ENCODE results near the gene ISCA2.

Gene ISCA2

GRCh38 chr14:74545386-74545785, 51.8 kb downstream of the ISCA2 start:
- Histone ChIP-seq H3K4ac (ENCODE audit: low read depth, low read length) (no peak overlapping the region), H3K14ac (ENCODE audit: low read length) (no peak overlapping the region), H2AFZ (ENCODE audit: insufficient read depth, low read length, poor library complexity) (no peak overlapping the region), H3K4me2 (ENCODE audit: low read length) (no peak overlapping the region), H4K8ac (ENCODE audit: low read depth, low read length) (no peak overlapping the region), H3K27me3 (ENCODE audit: insufficient read depth, low read length) (no peaks in the 10 kb centered on the region), H3K23ac (ENCODE audit: low read length) (no peak overlapping the region), H4K12ac (ENCODE audit: low read depth, low read length) (no peak overlapping the region), H3K9me3 (ENCODE audit: insufficient read depth, low read depth, low read length) (no peaks in the 10 kb centered on the region), H3K27ac (ENCODE audit: low read depth, low read length) (no peak overlapping the region), H3K4me3 (ENCODE audit: low read depth, low read length) (no peak overlapping the region), H2BK5ac (ENCODE audit: low read depth, low read length, poor library complexity) (no peak overlapping the region), H3K36me3 (ENCODE audit: control insufficient read depth in 1 of 2, insufficient read depth in 2 of 2, low read length in 2 of 2) (no peaks in the 10 kb centered on the region), H3K79me2 (ENCODE audit: control insufficient read depth, insufficient read depth, low read length, poor library complexity) (no peaks in the 10 kb centered on the region), H2BK12ac (ENCODE audit: low read length) (no peak overlapping the region), H3K79me1 (ENCODE audit: low read length) (no peaks in the 10 kb centered on the region), H2AK5ac (ENCODE audit: low read length) (no peak overlapping the region), H2BK120ac (ENCODE audit: insufficient read depth, low read length, poor library complexity) (no peak overlapping the region), H3K18ac (ENCODE audit: low read length) (no peak overlapping the region), H3K9ac (ENCODE audit: low read length) (no peak overlapping the region), H4K91ac (ENCODE audit: low read depth, low read length) (no peak overlapping the region), H3K4me1 (ENCODE audit: control insufficient read depth in 1 of 2, insufficient read depth in 2 of 2, low read length in 2 of 2) (peaks cover 3 to 4% of the 10 kb centered on the region in 2 experiments)
- DNase-seq, result no peak
- WGBS (ENCODE audit: extremely low coverage, insufficient coverage, insufficient read length), result no CpG with 5 or more reads among the region's 4 CpGs

GRCh38 chr14:74546416-74546815, 52.9 kb downstream of the ISCA2 start:
- Histone ChIP-seq H4K12ac (ENCODE audit: low read depth, low read length) (no peak overlapping the region), H3K79me2 (ENCODE audit: control insufficient read depth, insufficient read depth, low read length, poor library complexity) (no peaks in the 10 kb centered on the region), H3K18ac (ENCODE audit: low read length) (no peak overlapping the region), H2BK120ac (ENCODE audit: insufficient read depth, low read length, poor library complexity) (no peak overlapping the region), H3K79me1 (ENCODE audit: low read length) (no peaks in the 10 kb centered on the region), H3K27ac (ENCODE audit: low read depth, low read length) (no peak overlapping the region), H3K23ac (ENCODE audit: low read length) (no peak overlapping the region), H3K27me3 (ENCODE audit: insufficient read depth, low read length) (no peaks in the 10 kb centered on the region), H2BK5ac (ENCODE audit: low read depth, low read length, poor library complexity) (no peak overlapping the region), H3K4me2 (ENCODE audit: low read length) (no peak overlapping the region), H4K8ac (ENCODE audit: low read depth, low read length) (no peak overlapping the region), H2BK12ac (ENCODE audit: low read length) (no peak overlapping the region), H3K36me3 (ENCODE audit: control insufficient read depth in 1 of 2, insufficient read depth in 2 of 2, low read length in 2 of 2) (no peaks in the 10 kb centered on the region), H3K4me3 (ENCODE audit: low read depth, low read length) (no peak overlapping the region), H3K4me1 (ENCODE audit: control insufficient read depth in 1 of 2, insufficient read depth in 2 of 2, low read length in 2 of 2) (peaks cover 3 to 4% of the 10 kb centered on the region in 2 experiments), H3K9me3 (ENCODE audit: insufficient read depth, low read depth, low read length) (no peaks in the 10 kb centered on the region), H3K14ac (ENCODE audit: low read length) (no peak overlapping the region), H2AK5ac (ENCODE audit: low read length) (no peak overlapping the region), H3K4ac (ENCODE audit: low read depth, low read length) (no peak overlapping the region), H3K9ac (ENCODE audit: low read length) (no peak overlapping the region), H2AFZ (ENCODE audit: insufficient read depth, low read length, poor library complexity) (no peak overlapping the region), H4K91ac (ENCODE audit: low read depth, low read length) (no peak overlapping the region)
- no peak for DNase-seq
- no CpG with 5 or more reads among the region's 11 CpGs for WGBS (ENCODE audit: extremely low coverage, insufficient coverage, insufficient read length)
